Activated CD4-positive, CD25-positive, alpha-beta regulatory T cell treated with anti-CD3 and anti-CD28 coated beads, Interleukin-2, amount 50 U/mL, for 72 hours (primary cell): ENCODE data around the gene NDUFB2.
"Not testable (repeated sequence)": the region's sequence is repeated elsewhere in the genome, so short reads cannot be mapped to it uniquely, and the experiment has no call there.

Source experiments
- DNase-seq: peaks from one replicate; pipeline ENCODE4 v3.0.0; 2021

The NDUFB2 gene

GRCh38 chr7:140694592-140694991, 1.9 kb upstream of the NDUFB2 start:
- no peak for DNase-seq

DNA sequence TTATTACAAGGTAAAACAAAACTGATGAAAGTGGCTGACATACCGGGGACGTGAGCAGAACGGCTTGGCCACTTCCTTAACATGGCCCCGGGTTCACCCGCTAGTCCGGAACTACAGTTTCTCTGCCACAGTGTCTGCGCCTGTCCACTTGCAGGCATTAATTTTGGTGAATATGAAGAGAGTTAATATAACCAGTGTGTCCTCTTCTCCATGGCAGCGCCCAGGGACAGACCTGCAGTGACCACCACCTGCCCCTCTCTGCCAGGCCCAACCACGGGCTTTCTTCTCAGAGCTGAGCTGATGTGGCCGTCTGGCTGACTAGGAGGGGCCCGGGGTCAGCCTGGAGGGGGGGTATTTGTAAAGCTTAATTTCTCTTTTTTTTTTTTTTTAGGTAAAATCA, 1.1 kb upstream of the NDUFB2 start:
- DNase-seq = no peak

DNA sequence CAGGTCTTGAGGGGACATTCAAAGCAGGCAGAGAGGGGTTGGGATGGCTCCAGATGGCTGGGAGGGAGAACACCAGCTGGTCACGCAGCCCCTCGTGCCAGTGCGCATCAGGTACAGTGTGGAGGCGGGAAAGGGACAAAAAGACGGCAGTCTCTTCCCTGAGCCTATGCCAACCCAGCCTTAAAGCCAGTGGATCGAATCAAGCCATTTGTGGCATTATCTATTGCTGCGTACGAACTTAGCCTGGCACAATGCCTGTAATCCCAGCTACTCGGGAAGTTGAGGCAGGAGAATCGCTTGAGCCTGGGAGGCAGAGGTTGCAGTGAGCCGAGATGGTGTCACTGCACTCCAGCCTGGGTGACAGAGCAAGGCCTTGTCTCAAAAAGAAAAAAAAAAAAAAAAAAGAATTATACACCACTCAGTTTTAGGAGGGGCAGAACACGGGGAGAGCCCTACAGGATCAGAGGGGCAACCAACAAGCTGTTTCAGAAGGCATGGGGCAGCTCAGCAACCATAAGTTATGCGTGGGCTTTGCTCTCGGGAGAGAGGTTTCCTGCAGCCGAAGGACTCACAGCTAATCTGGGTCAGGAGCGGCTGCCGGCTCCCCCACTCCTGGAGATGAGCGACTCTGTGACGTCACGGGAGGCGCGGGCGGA, 356 bp upstream of the NDUFB2 start:
- no peak for DNase-seq

DNA sequence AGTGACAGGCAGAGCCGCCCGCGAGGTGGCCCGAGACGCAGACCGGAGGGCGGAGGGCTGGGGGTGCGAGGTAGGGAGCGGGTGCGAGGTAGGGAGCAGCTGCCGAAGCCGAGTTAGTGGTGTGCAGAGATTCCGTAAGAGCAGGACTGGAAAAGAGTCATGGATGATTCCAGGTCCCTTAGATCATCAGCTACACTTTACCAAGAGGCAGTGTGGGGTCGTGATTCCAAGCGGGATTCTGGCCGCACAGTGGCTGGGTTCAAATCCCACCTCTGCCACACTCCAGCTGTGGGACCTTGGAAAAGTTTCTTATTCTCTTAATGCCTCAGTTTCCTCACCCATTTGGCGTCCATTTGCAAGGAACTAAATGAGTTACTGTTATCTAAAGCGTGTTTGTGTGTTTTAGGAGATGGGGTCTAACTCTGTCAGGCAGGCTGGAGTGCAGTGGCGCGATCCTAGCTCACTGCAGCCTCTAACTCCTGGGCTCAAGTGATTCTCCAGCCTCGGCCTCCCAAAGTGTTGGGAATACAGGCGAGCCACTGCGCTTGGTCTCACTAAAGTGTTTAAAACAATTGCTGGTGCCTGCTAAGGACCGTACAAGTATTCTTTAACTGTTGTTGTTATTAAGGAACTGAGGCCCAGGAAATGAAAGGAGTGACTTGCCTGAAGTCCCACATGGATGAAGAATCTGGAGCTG, 1.1 kb downstream of the NDUFB2 start:
- no peak for DNase-seq

DNA sequence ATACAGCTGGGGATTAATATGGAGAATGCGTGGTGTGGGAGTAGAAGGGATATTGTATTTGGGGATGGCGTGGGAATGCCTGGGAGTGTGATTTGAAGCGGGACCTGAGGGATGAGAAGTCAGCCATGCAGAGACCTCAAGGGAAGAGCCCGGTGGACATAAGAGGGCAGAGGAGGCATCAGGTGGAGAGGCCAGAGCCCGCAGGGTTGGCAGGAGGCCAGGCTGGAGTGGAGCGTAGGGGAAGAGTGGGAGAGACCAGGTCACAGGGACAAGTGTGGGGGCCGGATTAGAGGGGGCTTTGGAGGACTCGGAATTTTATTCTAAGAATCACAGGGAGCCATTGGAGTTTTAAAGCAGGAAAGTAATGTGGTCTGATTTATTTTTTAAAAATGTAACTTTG, 2.0 kb downstream of the NDUFB2 start:
- DNase-seq = no peak

DNA sequence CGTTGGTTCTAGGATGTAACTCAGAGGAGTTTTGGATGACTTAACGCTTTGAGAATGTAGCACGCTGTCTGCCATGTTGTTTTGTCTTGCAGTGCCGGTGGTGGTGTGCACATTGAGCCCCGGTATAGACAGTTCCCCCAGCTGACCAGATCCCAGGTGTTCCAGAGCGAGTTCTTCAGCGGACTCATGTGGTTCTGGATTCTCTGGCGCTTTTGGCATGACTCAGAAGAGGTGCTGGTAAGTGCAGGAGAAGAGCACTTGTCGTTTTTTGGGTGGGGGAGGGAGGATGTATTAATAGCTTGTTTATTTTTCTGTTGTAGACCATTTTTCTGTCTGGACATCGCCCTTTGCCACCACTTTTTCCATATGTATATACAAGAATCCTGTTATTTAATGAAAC, 6.3 kb downstream of the NDUFB2 start:
- DNase-seq = no peak

DNA sequence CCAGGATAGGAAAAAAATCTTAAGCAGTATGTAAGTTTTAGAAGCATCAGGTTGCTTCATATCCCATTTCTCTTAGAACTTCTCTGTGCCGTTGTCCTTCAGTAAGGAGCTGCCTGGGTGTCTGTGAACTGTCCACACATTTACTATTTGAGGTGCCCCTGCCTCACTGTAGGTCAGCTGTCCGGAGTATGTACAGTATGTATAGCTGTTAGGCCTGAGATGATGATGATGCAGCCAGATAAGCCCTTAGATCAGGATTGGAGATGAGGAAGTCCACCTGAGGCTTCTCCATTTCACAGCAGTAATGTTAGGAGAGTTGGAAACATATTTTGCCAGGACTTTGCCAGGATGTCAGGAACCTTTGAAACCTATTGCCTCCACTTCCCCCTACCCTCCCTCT, 7.7 kb downstream of the NDUFB2 start:
- DNase-seq = no peak

DNA sequence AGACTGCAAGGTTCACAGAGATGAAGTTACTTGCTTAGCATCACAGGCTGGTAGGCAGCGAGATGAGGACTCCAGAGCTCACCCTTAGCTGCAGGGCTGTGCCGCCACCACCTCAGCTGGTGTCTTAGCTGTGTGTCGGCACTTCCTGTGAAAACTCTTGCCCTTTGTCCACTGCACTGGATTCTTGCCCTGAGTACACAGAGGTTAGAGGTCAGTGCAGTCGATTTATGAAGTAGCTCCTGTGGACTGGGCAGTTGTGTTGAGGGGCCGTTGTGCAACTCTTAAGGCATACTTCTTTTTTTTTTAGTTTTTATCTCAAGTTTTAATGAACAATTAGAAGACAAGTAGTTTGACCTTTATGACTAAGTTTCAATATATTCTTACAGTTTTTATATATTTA, 10.6 kb downstream of the NDUFB2 start:
- DNase-seq = no peak

- DNase-seq = not testable (repeated sequence)
These were observed 12.3 kb downstream of the NDUFB2 start for GRCh38 chr7:140708764-140709163.

DNA sequence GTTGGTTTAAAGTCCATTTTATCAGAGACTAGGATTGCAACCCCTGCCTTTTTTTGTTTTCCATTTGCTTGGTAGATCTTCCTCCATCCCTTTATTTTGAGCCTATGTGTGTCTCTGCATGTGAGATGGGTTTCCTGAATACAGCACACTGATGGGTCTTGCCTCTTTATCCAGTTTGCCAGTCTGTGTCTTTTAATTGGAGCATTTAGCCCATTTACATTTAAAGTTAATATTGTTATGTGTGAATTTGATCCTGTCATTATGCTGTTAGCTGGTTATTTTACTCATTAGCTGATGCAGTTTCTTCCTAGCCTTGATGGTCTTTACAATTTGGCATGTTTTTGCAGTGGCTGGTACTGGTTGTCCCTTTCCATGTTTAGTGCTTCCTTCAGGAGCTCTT, 15.9 kb downstream of the NDUFB2 start:
- DNase-seq = not testable (repeated sequence)

- DNase-seq = no peak
These were observed 18.0 kb downstream of the NDUFB2 start for GRCh38 chr7:140714331-140715040.

GRCh38 chr7:140719721-140720120, 23.2 kb downstream of the NDUFB2 start:
- DNase-seq = no peak

DNA sequence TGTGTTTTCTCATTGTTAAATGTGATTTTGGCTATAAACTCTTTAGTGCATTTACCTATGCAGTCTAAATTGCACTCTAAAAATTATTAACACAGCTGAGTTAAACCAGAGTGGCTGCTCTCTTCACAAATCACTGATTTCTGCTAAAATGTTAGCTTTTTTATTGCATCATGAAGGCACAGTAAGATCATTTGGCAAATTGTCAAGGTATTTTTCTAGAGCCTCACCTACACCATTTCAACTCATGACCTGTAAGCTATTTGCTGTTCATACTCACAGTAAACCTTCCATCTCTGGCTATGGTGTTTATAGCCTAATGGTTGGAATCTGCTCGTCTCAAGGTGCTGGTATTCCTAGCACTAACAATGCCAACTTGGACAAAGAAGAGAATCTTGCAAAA, 25.7 kb downstream of the NDUFB2 start:
- no peak for DNase-seq

DNA sequence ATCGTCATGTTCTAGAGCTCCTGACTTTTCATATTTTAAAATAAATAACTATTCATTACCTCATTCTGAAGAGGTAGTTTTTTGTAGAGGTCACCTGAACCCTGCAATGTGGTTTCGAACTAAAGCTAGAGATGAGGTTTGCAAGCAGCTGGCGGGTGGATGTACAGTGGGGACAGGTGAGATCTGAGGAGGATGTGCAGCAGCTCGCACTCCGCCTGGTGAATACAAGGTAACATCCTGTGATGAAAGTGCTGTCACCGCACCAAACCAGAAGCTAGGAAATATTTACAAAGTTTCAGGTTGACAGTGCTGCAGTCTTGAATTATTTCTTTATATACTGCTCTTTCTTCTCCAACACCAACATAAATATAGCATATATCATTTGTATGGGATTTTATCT, 26.5 kb downstream of the NDUFB2 start:
- DNase-seq = no peak

DNA sequence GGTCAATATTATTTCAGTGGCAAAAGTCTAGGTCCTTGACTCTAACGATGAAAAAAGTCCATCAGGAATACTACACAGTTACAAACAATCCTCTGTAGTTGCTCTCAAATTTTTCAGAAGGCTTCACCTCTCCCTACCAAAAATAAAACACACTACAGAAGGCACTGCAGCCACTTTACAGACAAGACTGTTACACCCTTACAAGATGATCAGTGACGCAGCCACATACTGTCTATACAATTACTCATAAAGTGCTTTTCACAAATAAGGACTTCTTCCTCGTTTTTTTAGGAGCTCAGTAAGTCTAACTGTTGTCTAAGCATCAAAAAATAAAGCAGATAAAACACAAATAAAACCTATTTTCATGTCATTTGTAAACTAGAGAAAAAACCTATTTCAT, 27.1 kb downstream of the NDUFB2 start:
- no peak for DNase-seq

GRCh38 chr7:140724706-140725105, 28.2 kb downstream of the NDUFB2 start:
- DNase-seq = no peak

- no peak for DNase-seq
These were observed 29.8 kb downstream of the NDUFB2 start for GRCh38 chr7:140726281-140726680.

DNA sequence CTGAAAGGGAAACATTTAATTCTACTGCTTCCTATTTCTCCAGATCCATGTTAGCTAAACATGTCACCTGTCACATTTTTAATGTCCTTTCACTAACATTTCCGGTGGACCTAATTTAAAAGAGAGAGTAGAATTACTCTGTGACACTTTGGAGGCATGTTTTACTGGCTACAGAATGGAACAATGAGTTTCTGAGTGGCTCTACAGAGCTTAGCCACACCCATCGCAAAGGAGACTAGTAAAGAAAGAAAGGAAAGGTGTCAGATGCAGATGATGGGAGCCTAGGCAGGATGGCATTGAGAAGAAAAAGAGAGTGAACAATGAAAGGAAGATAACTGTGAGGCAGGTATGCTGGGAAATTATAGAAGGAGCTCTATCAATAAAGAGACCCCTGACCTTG, 35.9 kb downstream of the NDUFB2 start:
- no peak for DNase-seq

DNA sequence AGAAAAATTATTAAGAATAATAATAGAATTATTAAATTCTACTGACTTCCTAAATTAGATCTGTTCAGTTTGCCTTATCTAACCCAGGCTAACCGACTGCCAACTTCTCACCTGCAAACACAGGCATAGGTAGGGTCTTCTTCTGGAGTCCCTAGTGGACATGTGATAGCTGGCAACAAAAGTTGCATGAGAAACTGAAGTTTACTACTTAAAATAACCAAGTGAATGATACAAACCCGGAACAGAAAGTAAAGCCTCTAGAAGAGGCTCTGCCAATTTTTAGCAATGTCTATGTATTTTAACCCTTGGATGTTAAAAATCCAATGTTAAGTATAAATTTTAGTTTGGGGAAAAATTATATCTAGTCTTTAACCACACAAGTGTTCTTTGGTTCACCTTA, 37.6 kb downstream of the NDUFB2 start:
- DNase-seq = no peak

GRCh38 chr7:140734729-140735128, 38.2 kb downstream of the NDUFB2 start:
- DNase-seq = no peak

DNA sequence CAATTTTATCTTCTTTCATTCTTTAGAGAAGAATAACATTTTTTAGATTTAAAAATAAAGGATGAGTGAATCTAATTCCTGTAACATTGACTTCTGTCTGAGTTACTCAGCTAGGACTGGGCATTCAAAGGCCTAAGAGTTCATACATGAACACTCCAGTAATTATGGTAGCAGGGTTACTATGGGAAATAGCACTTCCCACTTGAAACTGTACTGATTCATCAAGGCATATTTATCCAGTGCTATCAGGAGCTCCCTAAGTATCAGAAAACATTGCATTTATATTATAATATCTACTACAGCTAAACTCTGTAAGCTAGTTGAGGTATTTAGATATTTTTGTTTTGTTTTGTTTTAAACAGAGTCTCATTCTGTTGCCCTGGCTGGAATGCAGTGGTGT, 41.8 kb downstream of the NDUFB2 start:
- no peak for DNase-seq

DNA sequence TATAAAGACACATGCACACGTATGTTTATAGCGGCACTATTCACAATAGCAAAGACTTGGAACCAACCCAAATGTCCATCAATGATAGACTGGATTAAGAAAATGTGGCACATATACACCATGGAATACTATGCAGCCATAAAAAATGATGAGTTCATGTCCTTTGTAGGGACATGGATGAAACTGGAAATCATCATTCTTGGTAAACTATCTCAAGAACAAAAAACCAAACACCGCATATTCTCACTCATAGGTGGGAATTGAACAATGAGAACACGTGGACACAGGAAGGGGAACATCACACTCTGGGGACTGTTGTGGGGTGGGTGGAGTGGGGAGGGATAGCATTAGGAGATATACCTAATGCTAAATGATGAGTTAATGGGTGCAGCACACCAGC, 46.7 kb downstream of the NDUFB2 start:
- not testable (repeated sequence) for DNase-seq

DNA sequence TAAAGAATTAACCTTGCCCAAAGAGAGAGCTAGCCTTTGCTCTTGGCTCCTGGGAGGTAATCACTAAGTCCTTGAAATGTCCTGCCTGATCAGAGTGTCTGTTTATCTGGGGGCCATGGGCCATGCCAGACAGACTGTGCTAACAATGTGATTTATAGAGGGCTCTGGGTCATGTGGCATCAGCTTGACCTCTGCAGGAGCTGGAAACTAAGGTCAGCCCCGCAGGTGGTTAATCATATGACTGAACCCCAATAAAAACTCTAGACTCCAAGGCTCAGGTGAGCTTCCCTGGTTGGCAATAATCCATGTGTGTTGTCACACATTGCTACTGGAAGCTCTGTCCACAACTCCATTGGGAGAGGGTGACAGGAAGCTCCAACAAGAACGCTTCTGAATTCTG, 47.5 kb downstream of the NDUFB2 start:
- DNase-seq = no peak
